Stimulated activated CD8-positive, alpha-beta memory T cell treated with anti-CD3 and anti-CD28 coated beads, Interleukin-4, amount 100 ng/mL, for 4 hours (primary cell): ENCODE measurements around the gene EIF6.

Experiments
- DNase-seq, 2 donors: peaks; one replicate each; pipeline ENCODE4 v3.0.0-alpha.2; 2020; ENCODE audit warnings: low read depth in 2 of 2, low spot score in 1 of 2

EIF6 gene

DNA sequence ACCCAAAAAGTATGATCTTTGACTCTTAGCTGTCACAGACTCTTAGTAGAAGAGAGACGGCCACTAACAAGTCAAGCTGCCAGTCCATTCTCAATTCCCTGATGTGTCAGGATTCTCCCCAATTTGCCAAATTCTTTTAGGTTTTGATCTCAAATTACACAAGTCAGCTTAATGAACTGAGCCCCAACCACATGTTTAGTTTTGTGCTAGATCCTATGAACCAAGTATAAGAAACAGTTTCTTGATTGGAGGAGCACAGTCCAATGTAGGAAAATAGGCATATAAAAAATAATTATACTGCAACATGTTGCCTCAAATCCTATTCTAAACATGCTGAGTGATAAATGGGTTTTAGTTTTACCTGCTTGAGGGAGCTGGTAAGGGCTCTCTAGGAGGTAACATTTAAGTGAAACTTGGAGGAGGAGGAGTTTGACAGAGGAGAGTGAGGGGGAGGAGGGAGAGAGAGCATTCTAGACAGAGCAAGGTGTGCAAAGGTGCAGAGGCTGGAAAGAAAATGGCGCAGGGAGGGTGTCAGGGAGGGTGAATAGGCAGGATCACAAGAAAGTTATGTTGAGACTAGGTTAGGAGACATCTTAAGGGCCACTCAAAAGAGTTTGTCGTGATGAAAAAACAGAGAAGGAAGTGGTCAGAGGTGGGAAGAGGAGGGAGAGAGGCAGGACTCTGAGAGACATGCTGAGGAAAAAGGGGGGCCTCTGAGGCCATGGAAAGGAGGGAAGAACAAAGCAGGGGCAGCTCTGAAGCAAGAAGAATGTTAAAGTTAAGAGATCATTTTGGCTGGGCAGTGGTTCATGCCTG is 30.5 kb upstream of the EIF6 start:
- DNase-seq, result no peak

DNA sequence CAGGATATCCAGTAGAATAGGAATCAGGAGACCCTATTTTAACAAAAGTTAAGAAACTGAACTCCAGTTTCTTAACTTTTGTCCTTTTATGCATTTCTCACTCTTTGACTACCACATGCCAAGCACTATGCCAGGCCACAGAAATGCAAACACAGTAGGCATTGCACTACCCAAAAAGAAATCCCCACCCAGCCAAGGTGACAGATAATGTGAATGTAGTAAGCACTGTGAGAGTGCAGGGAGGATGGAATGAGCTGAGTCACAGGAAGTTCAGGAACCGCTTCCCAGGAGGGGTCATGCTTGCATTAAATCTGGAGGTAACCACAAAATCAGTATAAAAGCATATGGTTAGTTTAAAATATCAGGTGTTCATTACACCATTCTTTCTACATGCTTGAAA is 27.7 kb upstream of the EIF6 start:
- DNase-seq, result no peak

DNA sequence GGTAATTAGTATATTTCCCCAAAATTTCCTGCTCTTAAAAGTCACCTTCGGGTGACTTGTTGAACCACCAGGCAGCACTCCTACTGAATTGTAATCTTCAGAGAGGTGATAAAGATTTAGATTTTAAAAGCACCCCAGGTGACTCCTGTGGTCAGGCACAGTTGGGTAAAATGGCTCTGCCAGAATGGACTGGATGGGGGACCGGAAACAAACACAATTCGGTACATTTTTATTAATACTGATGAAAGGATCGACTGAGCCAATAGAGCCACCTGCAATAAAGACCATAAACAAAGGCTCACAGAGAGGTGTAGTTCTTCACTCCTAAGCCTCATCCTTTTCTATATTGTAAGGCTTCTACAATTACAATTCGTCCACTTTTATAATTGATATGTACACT is 27.2 kb upstream of the EIF6 start:
- DNase-seq, result no peak

DNA sequence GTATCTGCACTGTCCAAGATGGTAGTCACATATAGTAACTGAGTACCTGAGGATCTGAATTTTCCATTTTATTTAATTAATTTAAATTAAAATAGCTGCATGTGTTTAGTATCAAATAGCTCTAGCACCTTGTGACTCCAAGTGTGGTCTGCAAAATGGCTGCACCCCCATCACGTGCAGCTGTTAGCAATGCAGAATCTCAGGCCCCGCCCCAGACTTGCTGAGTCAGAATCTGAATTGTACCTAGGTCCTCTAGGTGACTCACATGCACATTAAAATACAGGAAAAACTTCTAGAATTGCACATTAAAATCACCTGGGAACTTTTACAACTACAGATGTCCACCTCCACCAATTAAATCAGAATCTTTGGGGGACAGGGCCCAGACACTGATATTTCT is 26.8 kb upstream of the EIF6 start:
- DNase-seq, result no peak

DNA sequence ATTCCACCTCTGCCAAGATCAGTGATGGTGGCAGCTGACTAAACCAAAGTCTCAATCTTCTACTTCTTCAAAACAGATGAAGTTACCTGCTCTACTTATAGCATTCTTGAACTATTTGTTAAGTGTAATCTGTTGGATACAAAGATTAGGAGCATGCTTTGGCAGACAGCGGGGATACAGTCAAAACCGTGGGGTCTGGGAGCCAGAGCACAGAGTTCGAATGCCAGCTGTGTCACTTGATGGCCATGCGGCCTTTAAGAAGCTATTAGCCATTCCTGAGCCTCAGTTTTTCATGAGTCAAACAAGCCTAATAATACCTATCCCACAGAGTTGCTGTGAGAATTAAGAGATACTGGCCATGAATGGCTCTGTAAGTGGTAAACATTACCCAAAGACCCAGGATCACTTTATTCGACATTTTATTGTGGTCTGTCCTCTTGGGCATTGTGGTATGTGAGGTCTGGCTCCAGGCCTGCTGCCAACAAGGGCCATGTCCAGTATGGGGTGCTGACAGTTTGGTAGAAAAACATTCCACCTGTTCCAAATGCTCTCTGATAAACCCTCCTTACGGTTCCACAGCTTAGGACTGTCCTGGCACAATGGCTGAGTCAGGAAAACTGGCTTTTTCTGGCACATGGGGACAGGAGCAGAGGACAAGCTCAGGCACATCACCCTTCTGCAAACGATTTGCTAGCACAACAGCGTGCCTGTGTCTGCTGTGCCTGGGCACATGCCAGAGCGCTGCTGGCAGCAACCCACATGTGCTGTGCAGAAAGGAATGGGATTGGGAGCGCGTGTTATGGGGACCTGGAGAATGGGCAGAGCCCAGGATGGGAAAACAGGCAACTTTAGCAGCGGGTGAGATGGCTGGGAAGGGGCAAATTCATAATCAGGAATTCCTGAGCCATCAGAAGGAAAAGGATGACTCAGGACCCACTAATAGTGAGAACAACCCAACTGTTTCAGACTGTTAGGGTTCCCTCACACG is 23.4 kb upstream of the EIF6 start:
- DNase-seq, result no peak

DNA sequence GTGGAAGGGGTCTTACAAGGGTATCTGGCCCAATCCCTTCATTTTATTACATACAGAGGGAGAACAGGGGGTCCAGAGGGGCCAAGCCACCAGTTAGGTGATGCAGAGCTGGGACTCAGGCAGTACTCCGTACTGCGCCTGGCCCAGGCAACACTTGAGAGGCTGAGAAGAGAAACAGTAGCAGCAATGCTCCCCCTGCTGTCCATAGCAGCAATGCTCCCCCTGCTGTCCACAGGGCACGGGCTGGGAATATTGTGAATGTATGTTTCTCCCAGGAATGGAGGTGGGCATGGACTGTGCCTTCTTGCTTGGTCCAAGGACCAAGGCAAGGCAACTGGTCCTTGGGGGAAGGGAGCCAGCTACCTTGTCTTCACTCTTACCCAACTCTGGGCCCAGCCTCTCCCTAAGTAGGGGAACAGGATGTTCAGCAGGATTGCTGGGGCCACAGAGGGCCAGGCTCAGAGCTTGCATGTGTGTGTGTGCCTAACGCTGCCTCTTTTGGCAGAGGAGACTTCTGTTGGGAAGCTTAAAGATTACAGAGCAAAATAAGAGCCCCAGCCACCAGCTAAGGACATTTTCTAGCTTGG is 22.5 kb upstream of the EIF6 start:
- no peak for DNase-seq

DNA sequence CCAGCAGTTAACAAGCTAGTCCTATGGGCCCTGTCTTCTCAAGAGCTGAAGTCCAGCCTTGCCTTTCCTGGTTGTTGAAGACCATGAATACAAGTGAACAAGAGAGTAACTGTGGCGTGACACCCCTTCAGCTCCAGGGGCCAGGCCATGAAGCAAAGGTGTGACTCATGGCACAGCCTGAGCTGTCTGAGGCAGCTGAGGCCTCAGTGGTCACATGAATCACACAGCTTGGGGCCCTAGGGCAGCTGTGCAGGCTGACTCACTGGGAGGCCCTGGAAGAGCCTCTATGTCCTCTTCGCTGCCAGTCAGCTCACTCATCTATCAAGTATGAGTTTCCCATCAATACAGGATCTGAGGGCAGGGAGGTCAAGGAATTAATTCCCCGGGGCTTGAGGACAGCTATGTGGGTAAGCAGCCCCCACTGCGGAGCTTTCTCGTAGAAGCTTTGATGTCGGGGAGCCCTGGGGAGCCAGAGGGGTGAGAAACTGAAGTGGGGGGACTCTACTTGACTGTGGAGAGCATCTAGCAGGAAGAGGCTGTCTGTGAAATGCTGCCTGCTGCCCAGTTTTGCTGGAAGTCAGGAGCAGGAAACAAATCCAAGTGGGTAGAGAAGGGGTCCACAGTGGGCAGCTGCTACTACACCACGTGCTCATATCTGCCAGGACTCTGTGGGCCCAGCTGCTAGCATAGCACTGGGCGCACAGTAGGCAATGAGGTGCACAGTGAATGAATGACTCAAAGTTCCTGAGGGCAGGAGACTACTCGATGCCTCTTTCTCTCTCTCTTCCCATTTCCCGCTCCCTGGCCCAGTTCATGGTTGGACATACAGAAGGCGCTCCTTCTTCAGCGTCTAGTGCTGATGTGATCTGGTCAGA is 21.3 kb upstream of the EIF6 start:
- peak in 1 of 2 donors; percentile 34 for DNase-seq

DNA sequence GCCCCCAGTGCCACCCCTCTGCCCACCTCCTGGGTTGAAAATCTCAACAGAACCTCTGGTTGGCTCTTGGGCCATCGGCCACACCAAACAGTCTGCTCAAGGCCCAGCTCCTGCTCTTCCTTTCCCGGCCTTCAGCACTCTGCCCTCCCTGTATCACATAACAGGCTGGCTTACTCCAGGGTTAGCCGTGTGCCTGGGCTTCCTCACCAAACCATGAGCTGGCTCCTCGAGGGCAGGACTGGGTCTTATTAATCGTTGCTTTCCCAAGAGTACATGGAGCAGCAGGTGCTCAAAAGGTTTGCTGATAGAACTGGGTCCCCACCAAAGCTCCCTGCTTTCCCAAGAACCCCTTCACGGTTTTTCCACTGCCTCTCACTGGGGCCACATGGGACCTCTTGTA is 20.4 kb upstream of the EIF6 start:
- no peak for DNase-seq

DNA sequence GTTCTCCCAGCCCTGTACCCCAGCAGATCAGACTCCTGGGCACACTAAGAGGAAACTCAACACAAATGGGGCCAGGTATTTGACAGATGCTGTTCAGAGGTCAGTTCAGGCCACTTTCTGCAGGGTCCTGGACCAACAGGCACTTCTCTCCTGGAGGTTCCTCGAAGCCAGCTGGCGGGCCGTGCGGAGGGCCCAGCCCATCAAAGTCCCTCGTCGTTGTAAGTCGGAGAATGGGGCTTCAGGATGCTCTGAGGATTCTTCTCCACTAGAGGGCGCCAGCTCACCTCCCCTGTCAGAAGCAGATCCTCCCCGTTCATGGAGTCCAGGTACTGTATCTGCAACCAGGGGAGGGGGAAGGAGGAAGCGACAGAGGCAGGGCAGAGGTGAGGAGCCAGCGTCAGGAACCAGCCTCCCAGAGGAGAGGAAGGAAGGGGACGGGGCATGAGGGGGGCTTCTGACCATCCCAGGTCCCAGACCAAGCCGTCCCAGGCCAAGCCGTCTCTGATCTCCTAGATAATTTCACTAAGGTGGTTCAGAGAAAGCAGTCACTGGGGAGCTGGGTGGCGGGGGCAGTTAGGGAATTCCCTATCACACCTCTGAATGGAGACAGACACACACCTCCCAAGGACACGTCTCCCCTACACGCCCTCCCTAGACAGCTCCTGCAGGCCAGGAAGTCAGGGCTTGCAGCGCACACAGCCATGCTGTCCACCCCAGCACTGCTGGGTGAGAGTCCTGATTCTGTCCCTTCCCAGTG is 19.3 kb upstream of the EIF6 start:
- peak; percentile 64 to 67 for DNase-seq

DNA sequence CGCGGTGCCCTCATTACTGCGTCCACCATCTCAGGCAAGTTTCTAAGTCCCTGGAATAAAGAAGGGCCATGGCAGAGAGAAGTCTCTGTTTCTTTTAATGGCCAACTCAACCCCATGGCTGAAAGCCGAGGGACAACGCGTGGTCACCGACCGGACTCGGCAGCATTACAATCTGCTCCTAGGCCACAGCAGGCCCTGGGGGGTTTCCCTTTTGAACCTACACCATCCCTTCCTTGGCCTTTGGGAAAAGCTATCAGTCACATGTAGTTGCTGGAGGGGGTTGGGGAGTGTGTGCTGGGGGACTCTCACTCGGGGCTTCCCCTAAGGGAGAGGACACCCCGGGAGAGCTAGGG is 18.8 kb upstream of the EIF6 start:
- DNase-seq, result no peak

DNA sequence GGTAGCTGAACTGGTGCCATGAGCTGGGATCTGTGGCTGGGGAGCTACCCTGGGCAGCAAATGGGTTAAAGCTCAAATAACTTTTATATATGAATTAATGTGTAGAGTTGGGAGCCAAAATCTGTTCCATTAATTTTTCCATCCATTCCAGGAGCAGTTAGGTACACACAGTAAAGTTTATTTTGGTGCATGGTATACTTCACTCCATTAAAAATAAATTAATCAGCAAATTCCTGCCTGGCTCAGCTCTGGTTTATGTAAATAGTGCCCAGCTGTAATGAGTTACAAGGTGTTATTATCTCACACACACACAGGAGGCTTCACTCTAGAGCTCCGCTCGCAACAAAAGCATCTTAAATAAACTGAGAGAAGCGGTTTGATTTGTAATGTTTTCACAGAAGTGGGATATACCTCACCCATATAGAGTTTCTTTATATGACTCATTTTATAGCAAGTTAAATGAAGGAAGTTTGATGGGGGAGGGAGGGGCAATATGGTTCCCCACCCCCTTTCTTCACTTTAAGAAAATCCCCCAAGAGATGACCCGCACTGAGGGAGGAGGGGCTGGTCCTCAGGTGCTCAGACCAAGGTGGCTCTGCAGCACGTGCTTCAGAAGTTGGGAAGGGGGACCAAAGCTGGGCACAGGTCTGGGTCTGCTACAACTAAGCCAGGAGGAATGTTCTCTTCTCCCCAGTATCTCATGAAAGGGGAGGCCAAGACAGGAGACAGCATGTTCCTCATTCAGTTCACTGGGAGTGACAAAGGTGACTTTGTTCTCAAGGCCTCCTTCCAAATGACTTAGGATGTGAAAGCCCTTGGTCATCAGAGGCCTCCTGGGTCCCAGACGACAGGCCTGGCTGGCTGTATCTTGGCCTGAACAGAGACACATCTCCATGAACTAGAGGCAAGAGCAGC is 18.1 kb upstream of the EIF6 start:
- DNase-seq, result no peak

DNA sequence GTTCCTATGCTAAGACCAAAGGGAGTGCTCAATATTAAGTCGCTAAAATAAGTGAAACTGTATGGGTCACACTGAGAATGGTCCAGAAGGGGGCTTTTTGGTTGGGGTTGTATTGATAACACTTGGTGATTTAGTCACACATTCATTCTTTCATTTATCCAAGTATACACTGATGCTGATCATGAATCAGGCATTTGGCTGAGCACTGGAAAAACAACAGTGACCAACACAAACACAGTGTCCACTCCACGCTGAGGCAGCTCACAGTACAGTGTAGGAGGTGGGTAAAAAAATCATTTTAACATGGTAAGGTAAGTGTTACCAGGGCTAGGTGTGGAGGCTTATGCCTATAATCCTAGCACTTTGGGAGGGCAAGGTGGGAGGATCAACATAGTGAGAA is 16.9 kb upstream of the EIF6 start:
- DNase-seq, result no peak

DNA sequence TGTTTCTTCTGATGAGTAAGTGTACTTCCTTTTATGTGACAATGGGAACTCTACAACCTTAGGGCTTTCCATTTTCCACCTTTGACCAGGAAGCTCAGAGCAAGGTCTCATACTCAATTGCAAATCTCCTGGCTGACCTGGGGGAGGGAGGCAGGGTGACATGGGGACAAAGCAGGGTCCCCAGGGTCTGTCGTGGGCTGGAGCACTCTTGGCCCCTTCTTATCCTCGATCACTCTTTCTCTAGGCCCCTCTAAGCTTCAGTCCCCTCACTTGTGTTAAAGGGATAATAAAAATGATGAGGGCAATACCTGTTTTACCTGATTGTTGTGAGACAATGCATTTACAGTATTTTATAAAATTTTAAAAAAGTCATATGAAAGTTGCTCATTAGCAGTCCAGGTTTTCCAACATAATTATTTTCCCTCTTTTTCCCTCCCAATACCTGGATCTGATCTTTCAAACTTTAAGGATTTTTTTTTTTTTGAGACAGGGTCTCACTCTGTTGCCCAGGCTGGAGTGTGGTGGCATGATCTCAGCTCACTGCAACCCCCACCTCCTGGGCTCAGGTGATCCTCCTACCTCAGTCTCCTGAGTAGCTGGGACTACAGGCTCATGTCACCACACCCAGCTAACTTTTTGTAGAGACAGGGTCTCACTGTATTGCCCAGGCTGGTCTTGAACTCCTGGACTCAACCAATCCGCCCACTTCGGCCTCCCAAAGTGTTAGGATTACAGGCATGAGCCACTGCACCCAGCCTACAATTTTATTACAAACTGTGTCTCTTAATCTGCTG is 16.1 kb upstream of the EIF6 start:
- no peak for DNase-seq

DNA sequence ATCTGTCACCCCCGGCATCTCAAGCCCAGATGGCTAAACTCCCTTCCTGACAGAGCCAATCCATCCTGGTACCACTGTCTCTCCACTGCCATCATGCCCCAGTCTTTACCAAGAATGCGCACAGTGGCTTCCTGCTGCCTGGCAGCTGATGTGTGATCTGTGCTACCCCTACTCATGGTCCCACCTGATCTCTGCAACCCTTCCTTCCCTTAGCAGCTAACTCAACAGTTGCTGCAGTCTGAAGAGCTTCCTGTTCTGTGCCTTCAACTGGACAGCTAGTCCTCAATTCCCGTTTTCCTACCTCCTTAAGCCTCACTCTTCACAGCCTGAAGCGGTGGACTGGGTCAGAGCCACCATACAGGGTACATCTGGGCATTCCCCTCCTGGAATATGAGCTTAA is 15.2 kb upstream of the EIF6 start:
- DNase-seq, result no peak

DNA sequence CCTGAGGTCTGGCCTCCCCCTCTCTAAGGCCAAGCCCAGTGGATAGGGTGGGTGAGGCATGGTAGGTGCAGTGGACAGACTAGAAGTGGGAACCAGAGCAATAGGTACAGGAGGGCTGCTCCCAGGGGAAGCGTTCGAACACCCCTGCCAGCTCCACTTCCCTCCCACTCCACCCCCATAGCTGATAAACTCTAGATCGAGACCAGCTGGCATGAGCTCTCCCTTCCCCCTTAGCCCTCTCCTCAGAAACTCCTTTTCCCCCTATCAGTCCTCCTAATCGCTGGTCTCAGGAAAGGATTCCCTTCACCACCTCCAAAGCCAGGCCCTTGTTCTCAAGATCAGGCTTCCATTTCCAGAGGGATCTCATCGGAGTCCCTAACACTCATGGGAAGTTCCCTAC is 13.7 kb upstream of the EIF6 start:
- no peak for DNase-seq

DNA sequence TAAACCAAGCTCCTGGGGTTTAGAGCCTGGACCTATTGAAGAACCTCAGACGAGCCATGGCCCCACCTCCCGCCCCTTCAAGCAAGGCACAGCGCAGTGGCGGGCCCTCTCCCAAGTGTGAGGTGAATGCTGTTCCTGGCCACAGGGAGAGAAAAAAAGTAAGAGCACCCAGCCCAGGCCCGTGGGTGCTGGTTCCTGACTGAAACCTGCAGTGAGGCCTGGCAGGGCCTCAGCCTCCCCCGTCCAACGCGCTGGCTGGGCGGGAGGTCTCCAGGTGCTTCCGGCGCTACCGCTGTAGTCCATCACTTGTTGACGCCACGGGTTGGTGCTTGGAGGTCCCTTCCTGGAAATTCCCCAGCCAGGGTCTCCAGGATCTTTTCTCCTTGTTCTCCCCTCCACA is 13.2 kb upstream of the EIF6 start:
- DNase-seq, result no peak

DNA sequence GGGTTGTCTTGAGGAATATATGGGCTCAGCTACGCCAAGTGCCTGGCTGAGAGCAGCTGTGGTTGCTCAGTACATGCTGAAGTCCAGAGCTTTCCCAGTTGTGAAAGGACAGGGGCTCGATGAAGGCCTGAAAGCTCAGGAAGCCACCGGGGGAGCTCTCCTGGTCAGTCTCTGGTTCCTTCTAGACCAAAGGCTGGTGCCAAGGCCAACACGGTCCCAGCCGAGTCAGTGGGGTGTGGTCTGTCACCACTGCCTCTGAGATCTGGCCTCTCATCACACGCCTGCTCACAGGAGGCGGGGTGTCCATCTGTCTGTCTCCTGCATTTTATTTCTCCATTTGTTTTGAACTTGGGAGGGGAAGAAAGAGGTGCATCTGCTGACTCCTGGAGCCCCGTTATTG is 12.6 kb upstream of the EIF6 start:
- no peak for DNase-seq

DNA sequence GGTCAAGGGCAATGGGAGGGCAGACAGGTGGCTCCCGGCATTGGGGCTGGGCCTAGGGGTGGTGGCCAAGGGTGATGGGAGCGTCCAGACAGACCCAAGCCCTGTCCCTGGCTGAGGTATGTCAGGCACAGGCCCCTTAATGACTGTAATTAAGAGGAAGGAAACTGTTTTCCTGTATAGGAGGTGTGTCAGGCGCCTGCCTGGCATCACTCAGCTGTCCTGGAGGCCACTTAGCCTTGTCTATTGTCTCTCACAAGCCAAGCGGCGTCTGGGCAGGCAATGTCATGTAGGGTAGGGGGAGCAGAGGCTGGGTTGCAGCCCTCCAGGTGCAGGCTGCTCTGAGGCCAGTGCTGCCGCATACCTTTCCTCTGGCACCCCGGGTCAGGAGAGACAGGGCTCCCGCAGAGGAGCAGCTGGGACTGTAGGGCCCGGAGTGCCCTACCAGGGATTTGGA is 11.6 kb upstream of the EIF6 start:
- DNase-seq, result no peak
